ENCODE data around the gene ADARB2. TPM values are rescaled to one million over a fixed set of nuclear protein-coding genes. Genes with fewer than 3 reads are reported as not detected.

The ADARB2 gene
- total and polyA plus RNA-seq, 2 experiments from 2014 or later, result 2.0 to 5.0 TPM

DNA sequence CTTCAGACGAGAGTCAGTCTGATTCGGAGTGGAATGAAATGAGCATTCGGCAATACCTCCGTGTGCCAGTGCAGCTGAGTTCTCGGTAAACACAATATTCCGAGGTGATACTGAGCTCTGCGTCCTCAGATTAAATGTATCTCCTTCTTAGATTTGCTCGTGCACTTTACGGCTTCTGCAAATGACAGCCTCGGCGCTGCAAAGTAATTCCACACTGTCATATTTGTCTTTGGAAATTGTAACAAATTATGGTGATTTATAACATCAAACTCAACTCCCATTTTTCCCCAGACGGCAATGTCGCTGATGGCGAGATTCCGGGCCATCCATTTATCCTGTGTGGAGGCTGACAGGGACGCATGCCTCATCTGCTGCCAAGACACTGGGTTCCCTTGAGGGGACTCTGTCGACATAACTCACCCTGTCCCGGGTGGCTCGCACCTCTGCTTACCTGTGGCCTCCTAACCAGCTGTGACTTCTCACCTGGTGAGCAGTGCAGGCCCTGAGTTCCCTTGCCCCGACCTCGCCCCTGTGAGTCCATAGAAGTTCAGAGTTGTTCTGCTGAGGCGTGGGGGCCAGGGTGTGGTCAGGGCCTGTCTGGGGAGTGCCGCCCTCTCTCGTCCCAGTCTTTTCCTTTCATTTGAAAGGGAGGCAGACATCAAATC is 201.9 kb downstream of the ADARB2 start:
- no peaks in the 10 kb centered on the region for H3K9me2 ChIP-seq (ENCODE audit: insufficient read depth)
- no peaks in the 10 kb centered on the region for H3K4me1 Mint-ChIP-seq
- no peak for TF ChIP-seq NANOG (IDR thresholded peaks at IDR 0.05; ENCODE audit: borderline replicate concordance)
- no peak for TF ChIP-seq ZNF114 (CRISPR knock-in tag; IDR thresholded peaks at IDR 0.05)
- TF ChIP-seq, protein P1, sequence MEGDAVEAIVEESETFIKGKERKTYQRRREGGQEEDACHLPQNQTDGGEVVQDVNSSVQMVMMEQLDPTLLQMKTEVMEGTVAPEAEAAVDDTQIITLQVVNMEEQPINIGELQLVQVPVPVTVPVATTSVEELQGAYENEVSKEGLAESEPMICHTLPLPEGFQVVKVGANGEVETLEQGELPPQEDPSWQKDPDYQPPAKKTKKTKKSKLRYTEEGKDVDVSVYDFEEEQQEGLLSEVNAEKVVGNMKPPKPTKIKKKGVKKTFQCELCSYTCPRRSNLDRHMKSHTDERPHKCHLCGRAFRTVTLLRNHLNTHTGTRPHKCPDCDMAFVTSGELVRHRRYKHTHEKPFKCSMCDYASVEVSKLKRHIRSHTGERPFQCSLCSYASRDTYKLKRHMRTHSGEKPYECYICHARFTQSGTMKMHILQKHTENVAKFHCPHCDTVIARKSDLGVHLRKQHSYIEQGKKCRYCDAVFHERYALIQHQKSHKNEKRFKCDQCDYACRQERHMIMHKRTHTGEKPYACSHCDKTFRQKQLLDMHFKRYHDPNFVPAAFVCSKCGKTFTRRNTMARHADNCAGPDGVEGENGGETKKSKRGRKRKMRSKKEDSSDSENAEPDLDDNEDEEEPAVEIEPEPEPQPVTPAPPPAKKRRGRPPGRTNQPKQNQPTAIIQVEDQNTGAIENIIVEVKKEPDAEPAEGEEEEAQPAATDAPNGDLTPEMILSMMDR (conservative IDR thresholded peaks at IDR 0.05; ENCODE audit: low read depth in 2 of 2), result no peak
- no peak for TF ChIP-seq CREB1 (CRISPR knock-in tag; IDR thresholded peaks at IDR 0.05; ENCODE audit: low read depth)
- TF ChIP-seq POLR2AphosphoS5 (IDR thresholded peaks at IDR 0.05; ENCODE audit: low read depth), result no peak
- TF ChIP-seq ZNF331 (CRISPR knock-in tag; IDR thresholded peaks at IDR 0.05; ENCODE audit: low read depth), result no peak
- TF ChIP-seq STAT1 (IDR thresholded peaks at IDR 0.05; ENCODE audit: unreplicated experiment), result no peak
- no peak for TF ChIP-seq EZH2phosphoT487 (IDR thresholded peaks at IDR 0.05; ENCODE audit: unreplicated experiment)
- TF ChIP-seq EZH2 (IDR thresholded peaks at IDR 0.05; ENCODE audit: low read depth, unreplicated experiment), result no peak
- TF ChIP-seq, protein P2, sequence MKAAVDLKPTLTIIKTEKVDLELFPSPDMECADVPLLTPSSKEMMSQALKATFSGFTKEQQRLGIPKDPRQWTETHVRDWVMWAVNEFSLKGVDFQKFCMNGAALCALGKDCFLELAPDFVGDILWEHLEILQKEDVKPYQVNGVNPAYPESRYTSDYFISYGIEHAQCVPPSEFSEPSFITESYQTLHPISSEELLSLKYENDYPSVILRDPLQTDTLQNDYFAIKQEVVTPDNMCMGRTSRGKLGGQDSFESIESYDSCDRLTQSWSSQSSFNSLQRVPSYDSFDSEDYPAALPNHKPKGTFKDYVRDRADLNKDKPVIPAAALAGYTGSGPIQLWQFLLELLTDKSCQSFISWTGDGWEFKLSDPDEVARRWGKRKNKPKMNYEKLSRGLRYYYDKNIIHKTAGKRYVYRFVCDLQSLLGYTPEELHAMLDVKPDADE (IDR thresholded peaks at IDR 0.05), result no peak
- TF ChIP-seq, protein P3, sequence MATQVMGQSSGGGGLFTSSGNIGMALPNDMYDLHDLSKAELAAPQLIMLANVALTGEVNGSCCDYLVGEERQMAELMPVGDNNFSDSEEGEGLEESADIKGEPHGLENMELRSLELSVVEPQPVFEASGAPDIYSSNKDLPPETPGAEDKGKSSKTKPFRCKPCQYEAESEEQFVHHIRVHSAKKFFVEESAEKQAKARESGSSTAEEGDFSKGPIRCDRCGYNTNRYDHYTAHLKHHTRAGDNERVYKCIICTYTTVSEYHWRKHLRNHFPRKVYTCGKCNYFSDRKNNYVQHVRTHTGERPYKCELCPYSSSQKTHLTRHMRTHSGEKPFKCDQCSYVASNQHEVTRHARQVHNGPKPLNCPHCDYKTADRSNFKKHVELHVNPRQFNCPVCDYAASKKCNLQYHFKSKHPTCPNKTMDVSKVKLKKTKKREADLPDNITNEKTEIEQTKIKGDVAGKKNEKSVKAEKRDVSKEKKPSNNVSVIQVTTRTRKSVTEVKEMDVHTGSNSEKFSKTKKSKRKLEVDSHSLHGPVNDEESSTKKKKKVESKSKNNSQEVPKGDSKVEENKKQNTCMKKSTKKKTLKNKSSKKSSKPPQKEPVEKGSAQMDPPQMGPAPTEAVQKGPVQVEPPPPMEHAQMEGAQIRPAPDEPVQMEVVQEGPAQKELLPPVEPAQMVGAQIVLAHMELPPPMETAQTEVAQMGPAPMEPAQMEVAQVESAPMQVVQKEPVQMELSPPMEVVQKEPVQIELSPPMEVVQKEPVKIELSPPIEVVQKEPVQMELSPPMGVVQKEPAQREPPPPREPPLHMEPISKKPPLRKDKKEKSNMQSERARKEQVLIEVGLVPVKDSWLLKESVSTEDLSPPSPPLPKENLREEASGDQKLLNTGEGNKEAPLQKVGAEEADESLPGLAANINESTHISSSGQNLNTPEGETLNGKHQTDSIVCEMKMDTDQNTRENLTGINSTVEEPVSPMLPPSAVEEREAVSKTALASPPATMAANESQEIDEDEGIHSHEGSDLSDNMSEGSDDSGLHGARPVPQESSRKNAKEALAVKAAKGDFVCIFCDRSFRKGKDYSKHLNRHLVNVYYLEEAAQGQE (IDR thresholded peaks at IDR 0.05; ENCODE audit: unreplicated experiment), result no peak
- TF ChIP-seq, protein P4, sequence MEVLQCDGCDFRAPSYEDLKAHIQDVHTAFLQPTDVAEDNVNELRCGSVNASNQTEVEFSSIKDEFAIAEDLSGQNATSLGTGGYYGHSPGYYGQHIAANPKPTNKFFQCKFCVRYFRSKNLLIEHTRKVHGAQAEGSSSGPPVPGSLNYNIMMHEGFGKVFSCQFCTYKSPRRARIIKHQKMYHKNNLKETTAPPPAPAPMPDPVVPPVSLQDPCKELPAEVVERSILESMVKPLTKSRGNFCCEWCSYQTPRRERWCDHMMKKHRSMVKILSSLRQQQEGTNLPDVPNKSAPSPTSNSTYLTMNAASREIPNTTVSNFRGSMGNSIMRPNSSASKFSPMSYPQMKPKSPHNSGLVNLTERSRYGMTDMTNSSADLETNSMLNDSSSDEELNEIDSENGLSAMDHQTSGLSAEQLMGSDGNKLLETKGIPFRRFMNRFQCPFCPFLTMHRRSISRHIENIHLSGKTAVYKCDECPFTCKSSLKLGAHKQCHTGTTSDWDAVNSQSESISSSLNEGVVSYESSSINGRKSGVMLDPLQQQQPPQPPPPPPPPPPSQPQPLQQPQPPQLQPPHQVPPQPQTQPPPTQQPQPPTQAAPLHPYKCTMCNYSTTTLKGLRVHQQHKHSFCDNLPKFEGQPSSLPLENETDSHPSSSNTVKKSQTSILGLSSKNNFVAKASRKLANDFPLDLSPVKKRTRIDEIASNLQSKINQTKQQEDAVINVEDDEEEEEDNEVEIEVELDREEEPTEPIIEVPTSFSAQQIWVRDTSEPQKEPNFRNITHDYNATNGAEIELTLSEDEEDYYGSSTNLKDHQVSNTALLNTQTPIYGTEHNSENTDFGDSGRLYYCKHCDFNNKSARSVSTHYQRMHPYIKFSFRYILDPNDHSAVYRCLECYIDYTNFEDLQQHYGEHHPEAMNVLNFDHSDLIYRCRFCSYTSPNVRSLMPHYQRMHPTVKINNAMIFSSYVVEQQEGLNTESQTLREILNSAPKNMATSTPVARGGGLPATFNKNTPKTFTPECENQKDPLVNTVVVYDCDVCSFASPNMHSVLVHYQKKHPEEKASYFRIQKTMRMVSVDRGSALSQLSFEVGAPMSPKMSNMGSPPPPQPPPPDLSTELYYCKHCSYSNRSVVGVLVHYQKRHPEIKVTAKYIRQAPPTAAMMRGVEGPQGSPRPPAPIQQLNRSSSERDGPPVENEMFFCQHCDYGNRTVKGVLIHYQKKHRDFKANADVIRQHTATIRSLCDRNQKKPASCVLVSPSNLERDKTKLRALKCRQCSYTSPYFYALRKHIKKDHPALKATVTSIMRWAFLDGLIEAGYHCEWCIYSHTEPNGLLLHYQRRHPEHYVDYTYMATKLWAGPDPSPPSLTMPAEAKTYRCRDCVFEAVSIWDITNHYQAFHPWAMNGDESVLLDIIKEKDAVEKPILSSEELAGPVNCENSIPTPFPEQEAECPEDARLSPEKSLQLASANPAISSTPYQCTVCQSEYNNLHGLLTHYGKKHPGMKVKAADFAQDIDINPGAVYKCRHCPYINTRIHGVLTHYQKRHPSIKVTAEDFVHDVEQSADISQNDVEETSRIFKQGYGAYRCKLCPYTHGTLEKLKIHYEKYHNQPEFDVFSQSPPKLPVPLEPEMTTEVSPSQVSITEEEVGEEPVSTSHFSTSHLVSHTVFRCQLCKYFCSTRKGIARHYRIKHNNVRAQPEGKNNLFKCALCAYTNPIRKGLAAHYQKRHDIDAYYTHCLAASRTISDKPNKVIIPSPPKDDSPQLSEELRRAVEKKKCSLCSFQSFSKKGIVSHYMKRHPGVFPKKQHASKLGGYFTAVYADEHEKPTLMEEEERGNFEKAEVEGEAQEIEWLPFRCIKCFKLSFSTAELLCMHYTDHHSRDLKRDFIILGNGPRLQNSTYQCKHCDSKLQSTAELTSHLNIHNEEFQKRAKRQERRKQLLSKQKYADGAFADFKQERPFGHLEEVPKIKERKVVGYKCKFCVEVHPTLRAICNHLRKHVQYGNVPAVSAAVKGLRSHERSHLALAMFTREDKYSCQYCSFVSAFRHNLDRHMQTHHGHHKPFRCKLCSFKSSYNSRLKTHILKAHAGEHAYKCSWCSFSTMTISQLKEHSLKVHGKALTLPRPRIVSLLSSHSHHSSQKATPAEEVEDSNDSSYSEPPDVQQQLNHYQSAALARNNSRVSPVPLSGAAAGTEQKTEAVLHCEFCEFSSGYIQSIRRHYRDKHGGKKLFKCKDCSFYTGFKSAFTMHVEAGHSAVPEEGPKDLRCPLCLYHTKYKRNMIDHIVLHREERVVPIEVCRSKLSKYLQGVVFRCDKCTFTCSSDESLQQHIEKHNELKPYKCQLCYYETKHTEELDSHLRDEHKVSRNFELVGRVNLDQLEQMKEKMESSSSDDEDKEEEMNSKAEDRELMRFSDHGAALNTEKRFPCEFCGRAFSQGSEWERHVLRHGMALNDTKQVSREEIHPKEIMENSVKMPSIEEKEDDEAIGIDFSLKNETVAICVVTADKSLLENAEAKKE (CRISPR knock-in tag; IDR thresholded peaks at IDR 0.05), result no peak
- TF ChIP-seq JUNB (IDR thresholded peaks at IDR 0.05; ENCODE audit: unreplicated experiment), result no peak
- no peak overlapping the region for H3K4me3 Mint-ChIP-seq
- H3K79me2 ChIP-seq (replicated peaks; ENCODE audit: insufficient read depth), result no peaks in the 10 kb centered on the region
- no peaks in the 10 kb centered on the region for H3K36me3 Mint-ChIP-seq (ENCODE audit: low read depth)
- H3K36me3 ChIP-seq (ENCODE audit: insufficient read depth), result no peaks in the 10 kb centered on the region
- H3K4me3 ChIP-seq, result no peak overlapping the region
- H3K4me1 ChIP-seq (ENCODE audit: insufficient read depth), result no peaks in the 10 kb centered on the region
- no peak overlapping the region for H3K27ac Mint-ChIP-seq
- no peaks in the 10 kb centered on the region for H3F3A ChIP-seq (replicated peaks; ENCODE audit: low read depth)
- H2AFZ ChIP-seq, result no peak overlapping the region
- no peak overlapping the region for H3K4me2 ChIP-seq
- H3K27me3 ChIP-seq (ENCODE audit: insufficient read depth), result no peaks in the 10 kb centered on the region
- no peaks in the 10 kb centered on the region for H4K20me1 ChIP-seq (replicated peaks; ENCODE audit: insufficient read depth)
- DNase-seq (ENCODE audit: low spot score), result no peak
- H3K27ac ChIP-seq (ENCODE audit: low read depth), result no peak overlapping the region
- H3K9me3 Mint-ChIP-seq, result no peaks in the 10 kb centered on the region; the same call in 1 of the 3 replicates
- H3K27me3 Mint-ChIP-seq (ENCODE audit: insufficient read depth, low read depth, poor library complexity), result peaks cover 7% of the 10 kb centered on the region
- no peak for ATAC-seq
